NCI-H69 (cell line): ENCODE results near the gene GMPPB.
"Not testable (repeated sequence)": the region's sequence is repeated elsewhere in the genome, so short reads cannot be mapped to it uniquely, and the experiment has no call there.

Source experiments
- DNase-seq: peaks from one replicate; lab custom pipeline; 2025; lab: John Stamatoyannopoulos, UW

Gene GMPPB

GRCh38 chr3:49723628-49724551, at the start of gene GMPPB:
TSS of gene GMPPB (minus strand) at chr3:49723951. CDS start at chr3:49723726, 225 bp downstream.
- peak; percentile 96 for DNase-seq

- DNase-seq, result no peak
Observed at GRCh38 chr3:49772703-49773102, 49.0 kb upstream of the GMPPB start.

DNA sequence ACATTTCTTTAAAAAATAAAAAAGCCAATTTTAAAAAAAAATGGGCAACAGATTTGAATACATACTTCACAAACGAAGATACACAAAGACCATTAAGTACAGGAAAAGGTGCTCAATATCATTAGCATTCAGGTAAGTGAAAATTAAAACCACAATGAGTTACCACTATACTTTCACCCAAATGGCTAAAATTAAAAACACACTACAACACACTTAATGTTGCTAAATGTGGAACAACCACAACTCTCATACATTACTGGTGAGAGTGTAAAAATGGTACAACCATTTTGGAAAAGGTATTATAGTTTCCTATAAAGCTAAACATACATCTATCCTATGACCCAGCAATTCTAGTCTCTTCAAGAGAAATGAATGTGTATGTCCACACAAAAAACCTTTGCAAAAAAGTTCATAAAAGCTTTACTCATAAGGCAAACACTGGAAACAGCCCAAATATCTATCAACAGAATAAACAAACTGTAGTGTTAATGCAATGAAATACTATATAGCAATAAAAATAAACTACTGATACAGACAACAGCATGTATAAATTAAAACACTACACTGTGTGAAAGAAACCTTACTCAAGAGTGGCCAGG, 47.7 kb upstream of the GMPPB start:
- DNase-seq, result no peak

DNA sequence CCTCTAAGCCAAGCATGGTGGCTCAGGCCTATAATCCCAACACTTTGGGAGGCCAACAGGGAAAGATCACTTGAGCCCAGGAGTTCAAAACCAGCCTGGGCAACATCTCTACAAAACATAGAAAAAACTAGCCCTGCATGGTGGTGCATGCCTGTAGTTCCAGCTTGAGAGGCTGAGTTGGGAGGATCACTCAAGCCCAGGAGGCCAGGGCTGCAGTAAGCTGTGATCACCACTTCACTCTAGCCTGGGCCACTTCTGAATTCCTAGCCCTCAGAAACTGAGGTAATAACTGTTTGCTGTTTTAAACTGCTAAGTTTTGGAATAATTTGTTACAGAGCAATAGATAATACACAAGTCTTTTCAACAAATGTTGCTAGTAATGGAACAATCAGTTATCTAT, 46.2 kb upstream of the GMPPB start:
- no peak for DNase-seq

DNA sequence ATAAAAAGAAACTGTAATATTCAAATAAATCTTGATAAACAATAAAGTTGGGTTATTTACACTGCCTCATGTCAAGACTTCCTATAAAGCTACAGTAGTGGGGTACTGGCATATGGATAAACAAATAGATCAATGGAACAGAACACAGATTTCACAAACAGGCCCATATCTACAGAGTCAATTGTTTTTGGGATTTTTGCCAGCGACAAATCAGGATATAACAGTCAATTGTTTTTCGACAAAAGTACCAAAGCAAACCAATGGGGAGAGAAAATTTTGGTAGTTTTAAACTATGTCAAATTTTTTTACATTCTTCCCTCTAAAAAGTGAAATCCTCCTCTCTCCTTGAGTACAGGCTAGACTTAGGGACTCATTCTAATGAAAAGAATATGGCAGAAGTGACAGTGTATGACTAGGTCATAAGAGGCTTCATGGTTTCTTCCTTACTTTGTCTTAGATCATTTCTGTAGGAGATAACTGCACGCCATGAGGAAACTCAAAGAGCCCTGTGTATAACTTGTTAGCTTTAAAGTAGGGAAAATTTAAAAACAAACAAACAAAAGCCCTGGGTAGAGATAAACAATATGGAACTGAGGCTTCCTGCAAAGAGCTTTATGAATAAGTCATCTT, 45.6 kb upstream of the GMPPB start:
- no peak for DNase-seq

- DNase-seq, result no peak
Observed at GRCh38 chr3:49763981-49764380, 40.2 kb upstream of the GMPPB start.

- DNase-seq, result no peak
Observed at GRCh38 chr3:49761661-49762060, 37.9 kb upstream of the GMPPB start.

GRCh38 chr3:49759226-49759625, 35.5 kb upstream of the GMPPB start:
- DNase-seq, result no peak

DNA sequence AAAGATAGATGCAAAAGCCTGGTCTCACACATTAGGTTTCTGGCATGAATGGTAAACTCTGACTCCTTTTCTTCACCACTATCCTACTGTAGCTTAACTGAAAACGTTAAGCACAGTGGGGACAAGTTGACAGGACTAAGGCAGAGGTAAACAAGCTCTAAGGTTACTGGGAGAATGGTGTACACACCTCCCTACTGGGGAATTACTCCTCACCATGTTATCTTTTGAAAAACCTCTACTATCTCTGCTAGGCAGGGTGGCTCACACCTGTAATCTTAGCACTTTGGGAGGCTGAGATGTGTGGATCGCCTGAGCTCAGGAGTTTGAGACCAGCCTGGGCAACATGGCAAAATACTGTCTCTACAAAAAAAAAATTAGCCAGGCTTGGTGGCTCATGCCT, 33.4 kb upstream of the GMPPB start:
- DNase-seq, result no peak

GRCh38 chr3:49756036-49756435, 32.3 kb upstream of the GMPPB start:
- no peak for DNase-seq

- DNase-seq, result no peak
Observed at GRCh38 chr3:49754536-49754935, 30.8 kb upstream of the GMPPB start.

GRCh38 chr3:49751501-49751900, 27.8 kb upstream of the GMPPB start:
- DNase-seq, result no peak

DNA sequence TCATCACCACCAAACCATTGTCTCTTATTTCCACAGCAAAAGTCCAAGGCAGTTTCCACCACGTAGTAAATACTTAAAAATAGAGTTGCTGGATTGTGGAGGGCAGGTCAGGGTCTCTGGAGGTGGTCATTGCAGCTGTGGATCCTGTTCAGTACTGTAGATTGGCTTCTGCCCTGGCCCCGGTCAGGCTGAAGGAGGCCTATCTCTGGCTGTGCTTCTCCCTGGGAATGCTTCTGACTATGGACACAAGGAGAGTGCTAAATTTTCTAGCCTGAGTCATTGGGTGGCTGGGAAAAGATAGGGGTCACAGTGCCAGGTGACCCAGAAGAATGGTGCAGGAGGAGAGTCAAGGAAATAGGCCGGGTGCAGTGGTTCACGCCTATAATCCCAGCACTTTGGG, 26.3 kb upstream of the GMPPB start:
- DNase-seq, result no peak

GRCh38 chr3:49748874-49749273, 25.1 kb upstream of the GMPPB start:
- DNase-seq, result not testable (repeated sequence)

GRCh38 chr3:49747792-49748480, 24.2 kb upstream of the GMPPB start:
- no peak for DNase-seq

- DNase-seq, result peak; percentile 45
Observed at GRCh38 chr3:49745986-49746385, 22.2 kb upstream of the GMPPB start.

DNA sequence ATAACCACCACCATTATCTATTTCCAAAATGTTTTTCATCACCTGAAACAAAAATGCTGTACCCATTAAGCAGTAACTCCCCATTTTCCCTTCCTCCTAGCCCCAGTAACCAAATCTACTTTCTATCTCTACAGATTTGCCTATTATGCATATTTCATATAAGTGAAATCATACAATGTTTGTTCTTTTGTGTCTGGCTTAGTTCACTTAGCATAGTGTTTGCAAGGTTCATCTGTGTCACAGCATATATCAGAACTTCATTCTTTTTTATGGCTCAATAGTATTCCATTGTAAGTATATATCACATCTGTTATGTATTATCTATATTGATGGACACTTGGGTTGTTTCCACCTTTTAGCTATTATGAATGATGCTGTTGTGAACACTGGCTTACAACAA, 16.7 kb upstream of the GMPPB start:
- DNase-seq, result no peak

- DNase-seq, result no peak
Observed at GRCh38 chr3:49738067-49738713, 14.4 kb upstream of the GMPPB start.

DNA sequence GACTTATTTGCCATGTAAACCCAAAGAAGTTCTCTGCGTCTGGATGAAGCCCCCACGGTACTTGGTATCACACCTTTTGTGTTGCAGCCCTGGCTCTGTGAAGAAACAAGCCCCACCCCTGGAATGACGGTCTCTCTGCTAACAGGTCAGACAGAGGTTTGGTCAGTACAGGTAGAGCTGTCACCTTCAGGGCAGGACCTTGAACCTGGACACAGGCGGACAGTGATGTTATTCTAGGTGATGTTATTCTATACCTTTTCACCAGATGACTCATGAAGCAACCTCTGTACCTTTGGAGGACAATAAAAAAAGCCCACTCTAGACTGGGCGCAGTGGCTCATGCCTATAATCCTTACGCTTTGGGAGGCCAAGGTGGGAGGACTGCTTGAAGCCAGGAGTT, 11.0 kb upstream of the GMPPB start:
- no peak for DNase-seq

DNA sequence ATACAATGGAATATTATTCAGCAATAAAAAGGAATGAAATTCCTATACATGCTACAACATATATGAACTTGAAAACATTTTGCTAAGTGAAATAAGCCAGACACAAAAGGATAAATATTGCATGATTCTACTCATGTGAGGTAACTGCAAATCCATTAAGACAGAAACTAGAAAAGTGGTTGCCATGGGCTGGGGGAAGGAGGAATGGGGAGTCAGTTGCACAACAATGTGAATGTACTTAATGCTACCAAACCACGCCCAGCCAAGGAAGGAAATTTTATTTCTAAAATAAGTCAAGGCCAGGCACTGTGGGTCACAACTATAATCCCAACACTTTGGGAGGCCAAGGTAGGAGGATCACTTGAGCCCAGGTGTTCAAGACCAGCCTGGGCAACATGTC, 9.8 kb upstream of the GMPPB start:
- DNase-seq, result no peak

- no peak for DNase-seq
Observed at GRCh38 chr3:49732597-49732996, 8.8 kb upstream of the GMPPB start.
